NCI-H460 (cell line): ENCODE results near the gene RNPS1. TPM values are rescaled to one million over a fixed set of nuclear protein-coding genes. Genes with fewer than 3 reads are reported as not detected.
"Not testable (repeated sequence)": the region's sequence is repeated elsewhere in the genome, so short reads cannot be mapped to it uniquely, and the experiment has no call there.

Source experiments
- DNase-seq: peaks from one replicate; pipeline ENCODE4 v3.0.0-alpha.2; 2016; ENCODE audit warnings: low read depth; ENCODE audit errors: extremely low read depth
- total RNA-seq: library from RNA; depleted of rRNA; stranded (reverse); fragments of >200 nt; shearing (Covaris generic); gene quantifications from 2 replicates; pipeline ENCODE4 v1.2.3, GENCODE V29; 2014

Gene RNPS1
- total RNA-seq, 1 experiment from 2014 or later: 142 TPM

DNA sequence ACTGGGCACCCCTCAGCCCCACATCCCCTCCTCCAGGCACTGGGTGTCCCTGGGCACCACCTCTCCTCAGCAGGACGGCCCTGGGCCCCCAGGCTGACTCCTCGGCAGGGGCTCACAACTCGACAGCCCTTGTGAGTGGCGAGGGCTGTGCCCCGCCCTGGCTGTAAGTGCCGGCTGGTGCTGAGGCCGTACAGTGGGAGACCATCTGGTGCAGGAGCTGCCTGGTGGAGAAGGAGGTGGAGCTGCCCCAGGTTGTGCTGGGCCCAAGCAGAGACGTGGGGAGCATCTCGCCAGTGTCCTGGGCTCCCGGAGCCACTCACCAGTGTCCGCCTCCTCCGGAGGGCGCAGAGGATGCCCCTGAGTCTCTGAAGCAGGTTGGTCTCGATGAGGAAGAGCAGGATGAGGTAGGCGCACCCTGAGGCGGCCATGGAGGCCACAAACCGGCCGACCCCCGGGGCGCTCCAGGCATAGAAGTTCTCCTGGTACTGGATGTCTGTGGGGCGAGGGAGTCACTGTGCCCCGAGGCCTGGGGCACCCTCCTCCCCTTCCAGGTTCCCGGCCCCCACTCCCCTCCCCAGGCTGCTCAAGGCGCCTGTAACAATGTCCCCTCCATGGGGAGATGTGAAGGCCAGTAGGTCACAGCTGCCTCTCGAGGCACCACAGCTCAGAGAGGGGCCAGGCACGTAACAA lies 15.1 kb upstream of the RNPS1 start:
- DNase-seq: no peak

DNA sequence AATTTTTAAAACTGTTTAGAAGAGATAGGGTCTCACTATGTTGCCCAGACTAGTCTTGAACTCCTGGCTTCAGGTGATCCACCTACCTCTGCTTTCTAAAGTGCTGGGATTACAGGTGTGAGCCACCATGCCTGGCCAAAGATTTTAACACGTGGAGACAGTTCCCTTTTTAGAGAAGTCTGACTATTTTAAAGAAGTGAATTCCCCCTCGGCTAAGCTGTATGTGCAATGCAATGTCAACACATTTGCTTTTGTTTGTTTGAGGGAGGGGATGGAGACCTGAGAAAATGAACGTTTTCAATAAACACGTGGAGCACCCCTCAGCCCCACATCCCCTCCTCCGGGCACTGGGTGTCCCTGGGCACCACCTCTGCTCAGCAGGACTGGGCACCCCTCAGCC lies 14.3 kb upstream of the RNPS1 start:
- no peak for DNase-seq

DNA sequence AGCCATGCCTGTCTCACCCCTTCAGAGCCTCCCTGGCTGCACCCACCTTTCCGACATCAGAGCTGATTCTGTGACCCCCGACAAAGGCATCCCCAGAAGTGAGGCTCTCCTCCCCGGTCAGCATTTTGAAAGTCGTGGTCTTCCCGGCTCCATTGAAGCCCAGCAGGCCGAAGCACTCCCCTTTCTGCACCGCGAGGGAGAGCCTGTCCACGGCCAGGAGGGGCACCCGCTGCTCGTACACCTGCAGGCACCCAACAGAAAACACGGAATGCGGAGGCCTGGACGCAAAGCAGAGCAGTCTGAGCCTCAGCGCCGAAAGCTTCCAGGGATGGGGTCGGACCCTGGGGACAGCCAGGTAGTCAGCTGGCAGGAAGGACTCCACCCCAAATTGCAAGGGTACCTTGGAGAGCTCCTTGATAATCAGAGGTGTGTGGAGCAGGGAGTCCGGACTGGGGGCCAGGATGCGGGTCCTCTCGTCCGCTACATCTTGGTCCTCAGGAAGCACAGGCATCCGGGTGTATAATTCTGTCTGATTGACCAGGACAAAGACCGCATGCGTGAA lies 13.1 kb upstream of the RNPS1 start:
- no peak for DNase-seq

DNA sequence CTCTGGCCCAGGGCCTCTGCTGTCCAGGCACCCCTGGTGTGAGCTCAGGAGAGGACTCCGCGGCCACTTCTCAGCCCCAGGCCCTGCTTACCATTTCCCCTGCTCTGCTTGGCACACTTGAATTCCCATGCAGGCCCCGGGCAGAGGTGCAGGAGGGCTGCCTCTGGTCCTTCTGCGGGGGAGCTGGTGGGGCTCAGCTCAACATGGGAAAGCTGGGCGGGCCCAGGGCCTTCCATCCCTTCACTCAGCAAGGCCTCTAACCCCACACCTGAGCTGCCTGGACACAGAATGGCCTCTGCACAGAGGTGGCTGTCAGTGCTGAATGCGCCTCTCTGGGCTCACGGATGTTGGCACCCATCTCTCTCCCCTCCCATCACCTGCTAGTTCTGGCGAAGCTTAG lies 12.5 kb upstream of the RNPS1 start:
- DNase-seq: no peak

DNA sequence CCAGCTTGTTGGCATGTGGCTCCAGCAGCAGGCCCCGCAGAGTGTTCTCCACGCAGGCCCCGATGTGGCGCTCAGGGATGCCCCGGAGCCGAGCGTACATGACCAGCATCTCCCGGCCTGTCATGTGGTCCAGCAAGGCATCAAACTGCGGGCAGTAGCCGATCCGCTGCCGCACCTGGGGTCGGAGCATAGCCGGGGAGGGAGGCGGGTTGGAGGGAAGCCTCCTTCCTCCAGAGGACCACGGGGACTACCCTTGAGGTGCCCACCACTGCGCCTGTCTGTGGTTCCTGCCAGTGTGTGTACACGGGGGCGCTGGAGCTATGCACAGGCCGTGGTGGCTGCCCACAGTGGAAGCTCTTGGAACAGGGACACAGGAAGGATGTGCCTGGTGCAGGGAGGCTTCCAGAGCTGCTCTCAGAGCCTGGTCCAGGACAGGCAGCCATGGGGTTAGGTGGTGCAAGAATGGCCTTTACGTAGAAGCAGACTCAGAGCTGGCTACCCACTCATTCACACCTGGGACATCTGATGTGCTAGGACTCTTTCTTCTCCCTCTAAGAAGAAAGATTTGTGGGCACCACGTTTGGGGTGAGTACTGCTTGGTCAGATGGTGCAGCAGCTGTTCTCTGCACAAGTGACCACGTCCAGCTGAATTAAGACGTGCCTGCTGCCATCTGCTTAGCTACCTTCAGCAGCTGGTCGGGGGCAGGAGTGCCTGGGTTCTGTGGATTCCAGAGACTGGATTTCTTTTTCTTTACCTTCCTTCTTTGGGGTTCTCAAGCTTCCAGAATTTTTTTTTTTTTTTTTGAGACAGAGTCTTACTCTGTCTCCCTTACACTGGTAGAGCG lies 11.3 kb upstream of the RNPS1 start:
- DNase-seq: no peak

DNA sequence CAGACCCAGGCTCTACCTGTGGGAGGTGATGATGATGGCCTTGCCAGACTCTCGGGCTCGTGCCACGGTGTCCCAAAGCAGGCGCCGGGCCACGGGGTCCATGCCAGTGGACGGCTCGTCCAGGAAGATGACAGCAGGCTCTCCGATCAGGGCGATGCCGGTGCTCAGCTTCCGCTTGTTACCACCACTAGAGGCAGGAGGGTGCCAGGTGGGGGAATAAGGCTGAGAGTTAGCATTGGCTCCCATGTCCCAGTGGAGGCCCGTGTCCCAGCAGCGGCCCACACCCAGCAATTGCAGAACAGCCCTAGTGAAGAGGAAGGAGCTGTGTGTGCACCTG lies 10.3 kb upstream of the RNPS1 start:
- DNase-seq: no peak

DNA sequence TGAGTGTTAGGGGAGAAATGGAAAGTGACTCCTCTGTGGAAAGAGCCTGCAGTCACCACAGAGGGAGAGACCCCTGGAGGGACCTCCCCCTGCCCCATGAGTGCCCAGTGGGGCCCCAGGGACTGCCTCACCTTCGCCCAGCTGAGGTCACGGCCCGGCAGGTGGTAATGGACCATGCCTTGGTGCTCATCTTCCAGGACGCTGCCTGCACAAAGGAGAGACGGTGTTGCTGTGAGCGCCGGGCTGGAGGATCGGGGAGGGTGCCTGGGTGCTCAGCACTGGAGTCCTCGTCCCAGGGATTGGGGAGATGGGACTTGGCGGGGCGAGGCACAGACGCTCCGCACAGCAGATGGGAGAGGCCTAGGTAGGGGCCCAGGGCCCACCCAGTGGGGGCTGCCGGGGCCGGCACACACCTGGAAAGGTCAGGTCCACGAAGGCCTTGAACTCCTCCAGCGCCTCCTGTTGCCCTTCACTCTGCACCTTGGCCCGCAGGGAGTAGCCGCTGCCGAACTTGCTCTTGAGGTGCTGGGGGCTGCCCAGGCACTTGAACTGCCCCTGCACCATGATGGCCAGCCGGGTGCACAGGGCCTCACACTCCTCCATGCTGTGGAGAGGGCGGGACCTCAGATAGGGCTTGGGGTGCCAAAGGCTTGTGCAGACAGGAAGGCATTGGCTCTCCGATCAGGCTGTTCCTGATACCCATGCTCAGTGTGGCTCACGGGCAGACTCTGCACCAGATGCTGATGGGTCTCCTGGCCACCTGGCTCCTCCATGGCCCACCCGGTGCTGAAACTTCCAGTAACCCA lies 9.7 kb upstream of the RNPS1 start:
- DNase-seq: no peak

DNA sequence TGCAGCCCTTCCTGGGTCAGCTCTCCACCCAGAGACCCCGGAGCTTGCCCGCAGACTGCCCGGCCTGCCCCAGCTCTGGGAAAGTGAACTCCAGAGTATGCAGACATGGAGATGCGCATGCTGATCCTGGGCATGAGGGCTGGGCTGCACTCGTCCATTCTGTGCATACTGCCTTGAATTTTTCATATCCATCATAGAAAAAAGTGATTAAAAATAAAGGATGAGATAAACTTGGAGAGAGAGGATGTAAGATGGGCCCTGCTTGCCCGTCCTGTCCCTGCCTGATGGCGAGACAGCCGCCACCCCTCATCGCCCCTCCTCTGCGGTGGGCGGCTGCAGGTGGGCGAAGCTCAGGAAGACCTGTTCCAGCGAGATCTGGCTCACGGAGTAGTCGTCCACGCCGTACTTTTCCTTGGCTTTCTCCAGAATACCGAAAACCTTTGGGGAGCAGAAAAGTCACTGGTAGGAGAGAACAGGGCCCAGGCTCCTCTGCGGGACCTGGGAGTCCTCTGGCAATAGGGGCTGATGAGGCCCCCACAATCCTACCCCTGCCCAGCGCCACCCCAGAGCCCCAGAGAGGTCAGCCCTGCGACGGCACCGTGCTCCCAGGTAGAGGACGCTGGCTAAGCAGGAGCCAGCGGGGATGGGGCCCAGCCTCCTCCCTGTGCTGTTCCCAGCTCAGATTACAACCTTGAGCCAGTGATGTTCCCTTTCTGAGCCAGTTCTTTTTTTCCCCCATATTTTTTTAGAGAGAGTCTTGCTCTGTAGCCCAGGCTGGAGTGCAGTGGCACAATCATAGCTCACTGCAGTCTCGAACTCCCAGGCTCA lies 8.7 kb upstream of the RNPS1 start:
- no peak for DNase-seq

DNA sequence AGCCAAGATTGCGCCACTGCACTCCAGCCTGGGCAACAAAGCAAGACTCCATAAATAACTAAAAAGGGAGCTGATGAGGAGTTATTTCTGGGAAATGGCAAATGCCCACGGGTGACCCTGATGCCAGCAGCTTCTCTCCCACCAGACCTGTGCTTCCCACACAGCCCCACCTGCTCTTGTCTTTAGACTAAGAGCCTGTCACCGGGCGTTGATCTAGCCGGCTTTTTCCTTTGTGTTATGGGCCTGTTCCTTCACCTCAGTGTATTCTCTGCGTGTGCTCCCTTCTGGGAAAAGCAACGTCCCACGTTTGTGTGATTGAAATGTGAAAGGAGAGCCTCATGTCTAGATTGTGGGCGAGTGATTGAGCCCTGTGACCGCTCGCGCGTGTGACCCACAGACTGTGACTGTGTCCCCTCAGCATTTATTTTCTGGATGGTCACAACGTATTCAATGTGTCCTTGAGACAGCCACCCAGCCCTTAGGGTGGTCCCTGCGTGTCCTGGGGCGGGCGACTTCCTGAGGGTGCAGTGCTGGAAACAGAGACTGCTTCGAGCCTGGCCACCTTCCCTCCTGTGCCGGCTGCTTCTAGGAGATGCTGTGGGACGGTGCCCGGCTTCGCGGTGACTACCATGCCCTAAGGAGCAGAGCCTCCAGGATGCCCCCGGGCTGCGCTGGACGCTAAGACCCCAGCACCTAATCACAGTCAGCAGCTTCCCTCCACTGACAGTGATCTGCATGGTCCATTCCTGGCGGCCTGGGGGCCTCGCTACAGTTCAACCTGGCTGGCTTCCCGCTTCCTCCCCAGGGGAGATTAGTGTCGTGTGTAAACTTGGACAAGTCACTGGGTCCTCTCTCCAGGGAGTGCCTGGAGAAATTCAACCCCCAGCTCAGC lies 7.8 kb upstream of the RNPS1 start:
- no peak for DNase-seq

DNA sequence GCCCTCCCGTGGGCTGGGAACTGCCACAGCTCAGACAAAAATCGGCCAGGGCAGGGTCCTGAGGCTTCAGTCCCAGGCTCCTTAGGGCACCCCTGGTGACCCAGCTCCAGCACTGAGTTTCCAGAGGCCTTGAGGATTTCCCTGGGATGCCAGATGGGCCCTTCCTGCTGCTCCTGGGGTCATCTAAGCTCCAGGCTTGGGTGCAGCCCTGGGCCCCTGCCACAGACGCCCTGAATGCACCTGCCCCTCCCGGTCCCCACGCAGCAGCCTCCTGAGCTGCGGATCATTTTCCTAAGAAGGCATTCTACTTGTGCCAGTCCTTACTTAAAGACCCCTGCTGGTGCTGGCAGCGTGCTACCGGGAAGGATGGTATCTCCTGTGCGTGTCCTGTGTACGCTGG lies 6.0 kb upstream of the RNPS1 start:
- no peak for DNase-seq

DNA sequence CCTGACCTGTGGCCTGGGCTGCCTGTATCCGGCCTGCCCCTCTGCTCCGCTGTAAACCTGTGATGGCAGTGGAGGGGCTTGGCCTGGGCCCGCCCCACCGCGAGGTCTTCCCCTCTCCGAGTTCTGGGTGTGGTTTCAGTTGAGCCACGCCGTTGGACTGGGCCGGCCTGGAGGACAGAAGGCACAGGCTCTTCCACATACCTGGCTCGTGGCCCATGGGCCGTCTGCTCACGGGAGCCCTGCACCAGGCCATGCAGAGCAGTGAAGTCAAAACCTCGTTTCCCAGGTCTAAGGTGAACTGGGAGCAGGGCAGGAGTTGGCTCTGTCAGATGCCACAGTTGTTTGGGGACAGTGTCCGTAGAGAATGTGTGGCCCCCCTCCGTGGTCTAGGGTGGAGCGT lies 5.6 kb upstream of the RNPS1 start:
- DNase-seq: no peak

DNA sequence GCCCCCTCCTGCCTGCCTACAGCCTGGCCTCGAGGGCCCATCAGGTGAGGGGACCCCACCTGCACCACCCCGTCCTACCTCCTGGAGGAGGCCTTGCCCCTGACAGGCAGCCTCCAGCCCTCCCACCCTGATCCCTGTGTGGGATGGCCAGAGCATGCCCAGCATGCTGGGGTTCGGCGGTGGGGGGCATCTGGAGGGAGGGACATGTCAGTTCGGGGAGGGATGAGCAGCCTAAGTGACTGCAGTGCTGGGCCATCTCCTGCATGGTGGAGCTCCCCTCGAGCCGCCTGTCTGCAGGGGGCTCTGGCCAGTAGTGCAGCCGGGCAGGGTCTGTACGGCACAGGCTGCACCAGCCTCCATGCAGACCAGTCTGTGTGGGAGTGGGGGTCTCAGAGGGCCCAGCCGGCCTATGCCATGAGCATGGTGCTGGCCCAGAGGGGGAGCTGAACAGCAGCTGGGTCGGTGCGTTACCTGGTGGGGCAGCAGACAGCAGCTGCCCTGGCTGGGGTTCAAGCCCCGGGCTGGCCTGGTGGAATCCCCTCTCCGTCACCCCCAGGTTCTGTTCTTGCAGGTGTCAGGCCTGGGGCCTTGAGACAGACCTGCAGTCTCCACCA lies 4.0 kb upstream of the RNPS1 start:
- no peak for DNase-seq

DNA sequence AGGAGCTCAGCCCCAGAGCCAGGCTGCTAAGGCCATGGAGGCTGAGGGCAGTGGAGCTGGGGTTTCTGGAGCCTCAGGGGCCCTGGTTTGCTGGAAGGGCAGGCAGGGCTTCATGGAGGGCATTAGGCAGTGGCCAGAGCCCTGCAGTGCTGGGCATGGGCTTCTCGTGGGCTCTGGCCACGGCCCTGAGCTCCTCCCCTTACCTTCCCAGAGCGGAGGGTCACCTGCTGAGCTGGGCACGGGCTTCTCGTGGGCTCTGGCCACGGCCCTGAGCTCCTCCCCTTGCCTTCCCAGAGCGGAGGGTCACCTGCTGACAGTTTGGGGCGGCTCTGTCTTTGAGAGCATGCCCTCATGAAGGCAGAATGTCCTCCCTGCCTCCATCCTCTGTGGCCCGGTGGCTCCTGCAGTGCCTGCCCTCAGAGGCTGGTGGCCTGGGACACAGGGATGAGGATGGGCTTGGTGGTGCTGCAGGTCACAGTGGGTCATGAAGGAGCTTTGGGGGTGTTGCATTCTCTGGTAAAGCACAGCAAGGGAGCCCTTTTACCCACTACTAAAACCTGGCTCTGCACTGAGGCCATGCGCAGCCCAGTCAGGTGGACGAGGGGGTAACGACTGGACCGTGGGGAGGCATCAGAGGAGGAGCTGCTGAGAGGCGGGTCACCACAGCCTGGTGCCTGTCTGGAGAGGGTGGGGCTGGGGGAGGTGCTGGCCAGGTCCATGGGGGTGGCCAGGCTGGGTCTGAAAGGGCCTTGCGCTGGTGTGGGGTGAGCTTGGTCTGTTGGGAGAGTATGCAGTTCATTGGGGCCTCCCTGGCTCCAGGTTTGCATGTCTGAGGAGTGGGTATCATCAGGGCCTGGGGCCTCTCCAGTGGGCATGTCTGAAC lies 2.9 kb upstream of the RNPS1 start:
- DNase-seq: no peak

DNA sequence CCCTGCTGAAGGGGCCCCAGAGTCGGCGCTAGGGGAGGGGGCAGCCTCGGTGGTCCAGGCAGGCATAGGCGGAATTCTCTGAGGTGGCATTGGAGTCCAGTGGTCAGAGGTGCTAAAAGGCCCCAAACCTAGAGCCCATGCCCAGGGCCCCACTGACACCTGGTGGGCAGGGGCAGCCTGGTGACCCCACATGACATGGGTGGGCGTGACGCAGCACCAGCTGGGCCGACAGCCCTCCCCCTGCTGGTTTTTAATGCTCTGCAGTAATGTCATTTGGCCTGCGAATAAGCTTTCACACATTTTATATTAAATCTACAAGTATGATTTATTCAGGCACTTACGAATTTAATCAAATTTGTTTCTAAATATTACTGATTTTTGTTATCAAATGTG lies 2.1 kb upstream of the RNPS1 start:
- no peak for DNase-seq

DNA sequence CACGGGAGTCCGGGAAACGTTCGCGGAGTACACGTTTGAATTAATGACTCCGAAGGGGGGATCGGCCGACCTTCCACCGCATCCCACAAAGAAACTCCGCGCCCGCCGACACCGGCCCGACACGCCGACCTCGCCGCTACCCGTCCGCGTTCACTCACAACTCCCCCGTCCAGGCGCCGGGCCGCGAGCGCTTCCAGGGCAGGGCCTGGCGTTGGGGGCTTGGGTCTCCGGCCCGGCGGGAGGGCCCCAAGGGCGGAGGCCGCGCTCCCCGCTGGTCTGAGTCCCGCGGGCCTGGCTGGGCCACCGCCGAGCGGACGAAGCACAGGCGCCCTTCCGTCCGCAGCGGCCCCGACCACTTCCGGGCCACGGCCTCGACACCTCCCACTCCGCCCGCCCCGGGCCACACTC lies 417 bp downstream of the RNPS1 start:
- DNase-seq: not testable (repeated sequence)

DNA sequence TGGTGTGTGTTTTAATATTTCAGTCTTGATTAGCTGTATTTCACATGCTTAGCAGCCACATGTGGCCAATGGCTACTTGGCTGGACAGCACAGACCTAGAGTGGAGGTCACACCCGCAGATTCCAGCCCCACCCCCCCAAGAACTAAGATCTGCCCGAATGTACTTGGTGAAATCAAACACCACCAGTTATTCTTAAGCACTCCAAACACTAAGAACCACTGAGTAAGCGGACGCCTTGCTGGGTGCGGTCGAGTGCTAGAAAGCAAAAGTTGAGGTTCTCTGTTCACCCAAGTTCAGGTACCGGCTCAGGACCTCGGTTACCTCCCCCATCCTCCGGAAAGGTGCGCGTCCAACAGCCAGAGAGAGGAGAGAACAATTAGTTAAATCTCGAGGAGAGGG lies 1.0 kb downstream of the RNPS1 start:
- DNase-seq: not testable (repeated sequence)

DNA sequence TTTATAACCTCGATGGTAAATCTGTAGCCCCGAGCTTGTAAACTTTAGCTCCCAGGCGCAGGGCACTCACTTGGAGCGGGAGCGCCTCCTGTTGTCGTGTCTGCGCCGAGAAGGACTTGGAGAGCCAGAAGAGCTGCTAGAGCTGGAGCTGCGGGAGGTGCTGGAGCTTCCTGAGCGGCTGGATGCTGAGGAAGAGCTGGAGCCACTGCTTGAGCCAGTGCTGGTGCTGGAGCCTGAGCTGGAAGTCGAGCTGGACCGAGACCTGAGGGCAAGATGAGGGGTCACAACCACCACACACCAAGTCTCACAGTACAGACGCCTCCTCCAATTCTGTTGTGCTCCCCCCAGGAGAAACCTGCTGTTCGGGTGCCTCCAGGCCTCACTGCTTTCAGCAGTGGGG lies 4.9 kb downstream of the RNPS1 start:
- DNase-seq: not testable (repeated sequence)

DNA sequence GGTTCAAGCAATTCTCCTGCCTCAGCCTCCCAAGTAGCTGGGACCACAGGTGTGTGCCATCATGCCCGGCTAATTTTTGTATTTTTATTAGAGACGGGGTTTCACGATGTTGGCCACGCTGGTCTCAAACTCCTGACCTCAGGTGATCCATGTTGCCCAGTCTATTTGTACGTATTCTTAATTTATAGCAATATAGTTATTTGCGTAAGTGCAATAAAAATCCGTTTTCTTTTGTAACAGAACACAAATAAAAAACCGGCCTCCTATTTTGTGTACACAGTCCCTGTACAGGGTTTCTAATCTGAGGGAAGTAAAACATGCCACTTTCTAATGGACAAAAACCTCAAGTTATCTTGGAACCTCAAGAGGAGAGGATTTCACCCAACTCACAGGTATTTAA lies 7.7 kb downstream of the RNPS1 start:
- DNase-seq: no peak
